ENCODE results near the gene RAD18. TPM values are rescaled to one million over a fixed set of nuclear protein-coding genes. Genes with fewer than 3 reads are reported as not detected.

RAD18 gene
- total and polyA plus RNA-seq, 10 donors = 1.6 to 20.7 (median 12.4) TPM

GRCh38 chr3:8863891-8864290 lies 99.4 kb downstream of the RAD18 start:
- no peaks in the 10 kb centered on the region for H3K9me3 ChIP-seq
- intact Hi-C loops (cut with DNase I; ENCODE audit: low total_unique reads) = no loop called here
- no peak overlapping the region for H3K27ac ChIP-seq
- no peak overlapping the region for H3K4me3 ChIP-seq
- WGBS, 5 donors = 93 to 100% (median 97%) methylated on average over 4 of the region's 4 CpGs
- no peaks in the 10 kb centered on the region for H3K36me3 ChIP-seq
- DNase-seq = no peak
- TF ChIP-seq POLR2A (IDR thresholded peaks at IDR 0.05) (no peak), POLR2AphosphoS5 (IDR thresholded peaks at IDR 0.05) (no peak), CTCF (IDR thresholded peaks at IDR 0.05 in 8 of 11, conservative IDR thresholded peaks at IDR 0.05 in 3 of 11) (no peak)
- H3K4me1 ChIP-seq = no peaks in the 10 kb centered on the region
- H3K27me3 ChIP-seq (replicated peaks in 1 of 7) = no peaks in the 10 kb centered on the region

- Histone ChIP-seq H3K9me3 (no peaks in the 10 kb centered on the region), H3K4me1 (no peaks in the 10 kb centered on the region), H3K27me3 (replicated peaks in 1 of 7) (no peaks in the 10 kb centered on the region), H3K36me3 (peaks cover 0 to 7% (median 0%) of the 10 kb centered on the region in 6 donors), H3K4me3 (no peak overlapping the region), H3K27ac (no peak overlapping the region)
- TF ChIP-seq POLR2AphosphoS5 (IDR thresholded peaks at IDR 0.05) (no peak), POLR2A (IDR thresholded peaks at IDR 0.05) (no peak), CTCF (IDR thresholded peaks at IDR 0.05 in 8 of 11, conservative IDR thresholded peaks at IDR 0.05 in 3 of 11) (no peak)
- intact Hi-C loops (cut with DNase I; ENCODE audit: low total_unique reads) = no loop called here
- WGBS, 5 donors = 84 to 97% (median 96%) methylated on average over 8 of the region's 8 CpGs
- no peak for DNase-seq
Observed at GRCh38 chr3:8857720-8858367, 105.4 kb downstream of the RAD18 start.

DNA sequence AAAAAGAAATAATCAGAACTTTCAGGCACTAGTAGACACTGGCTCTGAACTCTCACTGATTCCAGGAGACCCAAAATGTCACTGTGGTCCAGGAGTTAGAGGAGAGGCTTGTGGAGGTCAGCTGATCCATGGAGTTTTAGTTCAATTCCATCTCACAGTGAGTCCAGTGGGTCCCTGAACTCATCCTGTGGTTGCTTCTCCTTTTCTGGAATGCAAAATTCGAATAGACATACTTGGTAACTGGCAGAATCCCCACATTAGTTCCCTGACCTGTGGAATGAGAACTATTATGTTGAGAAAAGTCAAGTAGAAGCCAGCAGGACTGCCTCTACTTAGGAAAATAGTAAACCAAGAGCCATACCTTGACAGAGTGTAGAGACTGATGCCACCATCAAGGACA lies 106.6 kb downstream of the RAD18 start:
- no peak overlapping the region for H3K27ac ChIP-seq
- H3K36me3 ChIP-seq = peaks cover 0 to 7% (median 0%) of the 10 kb centered on the region in 6 donors
- DNase-seq = no peak
- no peaks in the 10 kb centered on the region for H3K4me1 ChIP-seq
- H3K9me3 ChIP-seq = no peaks in the 10 kb centered on the region
- no peaks in the 10 kb centered on the region for H3K27me3 ChIP-seq (replicated peaks in 1 of 7)
- intact Hi-C loops (cut with DNase I; ENCODE audit: low total_unique reads) = no loop called here
- WGBS, 5 donors = 76 to 91% (median 82%) methylated on average over 1 of the region's 1 CpG
- TF ChIP-seq CTCF (IDR thresholded peaks at IDR 0.05 in 8 of 11, conservative IDR thresholded peaks at IDR 0.05 in 3 of 11) = no peak
- no peak for TF ChIP-seq POLR2A (IDR thresholded peaks at IDR 0.05)
- TF ChIP-seq POLR2AphosphoS5 (IDR thresholded peaks at IDR 0.05) = no peak
- no peak overlapping the region for H3K4me3 ChIP-seq

GRCh38 chr3:8856071-8856470 lies 107.2 kb downstream of the RAD18 start:
- intact Hi-C loops (cut with DNase I; ENCODE audit: low total_unique reads) = no loop called here
- Histone ChIP-seq H3K4me3 (no peak overlapping the region), H3K27me3 (replicated peaks in 1 of 7) (no peaks in the 10 kb centered on the region), H3K9me3 (no peaks in the 10 kb centered on the region), H3K36me3 (peaks cover 0 to 7% (median 0%) of the 10 kb centered on the region in 6 donors), H3K27ac (no peak overlapping the region), H3K4me1 (no peaks in the 10 kb centered on the region)
- TF ChIP-seq POLR2AphosphoS5 (IDR thresholded peaks at IDR 0.05) = no peak
- WGBS, 5 donors = 93 to 98% (median 97%) methylated on average over 10 of the region's 10 CpGs
- DNase-seq = no peak

Data from spleen (tissue), 11 donors.